ENCODE data around the gene NPNT. TPM values are rescaled to one million over a fixed set of nuclear protein-coding genes. Genes with fewer than 3 reads are reported as not detected.

The NPNT gene
- total and polyA plus RNA-seq, 12 donors = 1.3 to 61.1 (median 4.5) TPM

DNA sequence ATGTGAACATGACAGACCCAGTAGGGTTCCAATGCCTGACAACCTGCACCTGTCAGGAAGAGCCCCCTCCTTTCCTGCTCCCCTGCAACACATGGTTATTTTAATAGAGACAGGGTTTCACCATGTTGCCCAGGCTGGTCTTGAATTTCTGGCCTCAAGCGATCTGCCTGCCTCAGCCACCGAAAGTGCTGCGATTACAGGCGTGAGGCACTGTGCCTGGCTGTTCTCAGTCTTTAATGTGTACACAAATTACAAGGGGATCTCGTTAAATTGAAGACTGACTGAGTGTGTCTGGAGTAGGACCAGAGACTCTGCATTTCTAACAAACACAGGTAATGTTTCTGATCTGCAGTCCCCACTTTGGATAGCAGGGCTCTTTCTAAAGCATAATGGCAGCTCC is 55.4 kb downstream of the NPNT start:
- 91 to 95% (median 93%) methylated on average over 3 to 5 of the region's 5 CpGs for WGBS, 4 donors
- H3K4me3 ChIP-seq = no peak overlapping the region
- H3K36me3 ChIP-seq (replicated peaks in 1 of 2) = no peaks in the 10 kb centered on the region
- no peaks in the 10 kb centered on the region for H3K27me3 ChIP-seq
- H3K9me3 ChIP-seq (replicated peaks in 1 of 3) = no peaks in the 10 kb centered on the region
- no peak overlapping the region for H3K27ac ChIP-seq
- H3K4me1 ChIP-seq (replicated peaks in 1 of 2) = no peaks in the 10 kb centered on the region
- DNase-seq = no peak
- intact Hi-C loops (cut with DNase I) = no loop called here
- no peak for TF ChIP-seq POLR2A (IDR thresholded peaks at IDR 0.05)

DNA sequence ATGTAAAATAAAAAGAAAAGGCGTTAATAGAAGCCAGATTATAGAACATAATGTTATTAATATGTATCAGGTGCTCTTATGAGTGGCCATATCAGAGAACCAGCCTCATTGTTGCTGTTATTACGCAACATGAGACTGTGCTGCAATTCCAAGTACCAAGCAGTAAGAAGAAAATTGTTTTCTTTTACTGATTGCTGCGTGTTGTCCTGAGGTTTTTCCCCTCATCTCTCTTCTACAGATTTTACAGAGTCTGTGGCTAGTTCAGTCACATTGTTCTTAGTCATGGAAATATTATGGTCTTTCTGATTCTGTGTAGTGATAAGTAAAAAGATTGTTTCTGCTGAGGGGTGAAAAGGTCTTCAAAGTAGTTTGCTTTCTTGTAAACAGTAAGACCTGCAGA is 55.9 kb downstream of the NPNT start:
- DNase-seq = no peak
- Histone ChIP-seq H3K27ac (no peak overlapping the region), H3K4me1 (replicated peaks in 1 of 2) (no peaks in the 10 kb centered on the region), H3K36me3 (replicated peaks in 1 of 2) (no peaks in the 10 kb centered on the region), H3K27me3 (no peaks in the 10 kb centered on the region), H3K4me3 (no peak overlapping the region), H3K9me3 (replicated peaks in 1 of 3) (no peaks in the 10 kb centered on the region)
- intact Hi-C loops (cut with DNase I) = no loop called here
- no peak for TF ChIP-seq POLR2A (IDR thresholded peaks at IDR 0.05)
- TF ChIP-seq, protein P1, sequence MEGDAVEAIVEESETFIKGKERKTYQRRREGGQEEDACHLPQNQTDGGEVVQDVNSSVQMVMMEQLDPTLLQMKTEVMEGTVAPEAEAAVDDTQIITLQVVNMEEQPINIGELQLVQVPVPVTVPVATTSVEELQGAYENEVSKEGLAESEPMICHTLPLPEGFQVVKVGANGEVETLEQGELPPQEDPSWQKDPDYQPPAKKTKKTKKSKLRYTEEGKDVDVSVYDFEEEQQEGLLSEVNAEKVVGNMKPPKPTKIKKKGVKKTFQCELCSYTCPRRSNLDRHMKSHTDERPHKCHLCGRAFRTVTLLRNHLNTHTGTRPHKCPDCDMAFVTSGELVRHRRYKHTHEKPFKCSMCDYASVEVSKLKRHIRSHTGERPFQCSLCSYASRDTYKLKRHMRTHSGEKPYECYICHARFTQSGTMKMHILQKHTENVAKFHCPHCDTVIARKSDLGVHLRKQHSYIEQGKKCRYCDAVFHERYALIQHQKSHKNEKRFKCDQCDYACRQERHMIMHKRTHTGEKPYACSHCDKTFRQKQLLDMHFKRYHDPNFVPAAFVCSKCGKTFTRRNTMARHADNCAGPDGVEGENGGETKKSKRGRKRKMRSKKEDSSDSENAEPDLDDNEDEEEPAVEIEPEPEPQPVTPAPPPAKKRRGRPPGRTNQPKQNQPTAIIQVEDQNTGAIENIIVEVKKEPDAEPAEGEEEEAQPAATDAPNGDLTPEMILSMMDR (IDR thresholded peaks at IDR 0.05) = no peak
- 55 to 65% (median 60%) methylated on average over 3 of the region's 3 CpGs for WGBS, 4 donors

DNA sequence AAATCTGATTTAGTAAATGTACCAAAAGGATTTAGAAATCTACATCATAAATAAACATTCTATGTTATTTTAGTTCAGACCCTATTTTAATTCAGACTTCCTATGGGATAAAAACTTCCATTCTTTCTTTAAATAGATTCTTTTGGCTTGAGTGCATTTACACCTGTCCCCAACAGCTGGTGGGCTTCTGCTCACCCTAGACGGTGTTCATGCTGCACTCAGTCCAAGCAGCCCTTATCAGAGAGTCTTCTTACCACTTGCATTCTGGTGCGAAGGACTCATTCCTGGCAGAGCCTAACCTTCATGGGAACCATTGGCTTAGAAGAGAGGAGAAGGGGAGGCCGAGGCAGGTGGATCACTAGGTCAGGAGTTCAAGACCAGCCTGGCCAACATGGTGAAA is 57.3 kb downstream of the NPNT start:
- H3K4me1 ChIP-seq (replicated peaks in 1 of 2) = no peaks in the 10 kb centered on the region
- no peak overlapping the region for H3K27ac ChIP-seq
- H3K4me3 ChIP-seq = no peak overlapping the region
- intact Hi-C loops (cut with DNase I) = no loop called here
- no peaks in the 10 kb centered on the region for H3K9me3 ChIP-seq (replicated peaks in 1 of 3)
- H3K27me3 ChIP-seq = no peaks in the 10 kb centered on the region
- no peak for DNase-seq
- no peak for TF ChIP-seq POLR2A (IDR thresholded peaks at IDR 0.05)
- TF ChIP-seq, protein P1 (IDR thresholded peaks at IDR 0.05) = no peak
- H3K36me3 ChIP-seq (replicated peaks in 1 of 2) = no peaks in the 10 kb centered on the region
- 83 to 94% (median 90%) methylated on average over 3 of the region's 3 CpGs for WGBS, 4 donors

DNA sequence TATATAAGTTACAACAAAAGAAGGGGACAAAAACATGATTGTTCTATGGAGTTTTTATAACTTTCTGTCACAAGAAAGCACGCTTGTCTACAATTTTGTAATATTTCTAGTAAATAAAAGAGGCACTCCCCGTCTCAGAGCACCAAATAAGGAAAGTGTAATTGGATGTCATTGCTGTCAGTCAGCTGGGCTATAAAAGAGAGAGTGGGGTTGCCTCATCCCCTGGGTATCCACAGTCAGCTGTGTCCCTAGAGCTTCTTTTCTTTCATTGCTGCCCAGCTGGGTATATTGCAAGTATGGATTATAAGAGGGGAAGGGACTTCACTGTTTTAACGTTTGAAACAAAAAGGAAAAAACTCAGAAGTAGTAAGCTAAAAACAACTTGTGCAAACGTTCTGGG is 61.3 kb downstream of the NPNT start:
- Histone ChIP-seq H3K9me3 (replicated peaks in 1 of 3) (no peaks in the 10 kb centered on the region), H3K36me3 (replicated peaks in 1 of 2) (no peaks in the 10 kb centered on the region), H3K4me3 (no peak overlapping the region), H3K27me3 (no peaks in the 10 kb centered on the region), H3K27ac (no peak overlapping the region), H3K4me1 (replicated peaks in 1 of 2) (no peaks in the 10 kb centered on the region)
- no peak for DNase-seq
- TF ChIP-seq, protein P1 (IDR thresholded peaks at IDR 0.05) = no peak
- TF ChIP-seq POLR2A (IDR thresholded peaks at IDR 0.05) = no peak
- intact Hi-C loops (cut with DNase I) = no loop called here
- WGBS, 4 donors = 61 to 66% (median 64%) methylated on average over 4 of the region's 4 CpGs

DNA sequence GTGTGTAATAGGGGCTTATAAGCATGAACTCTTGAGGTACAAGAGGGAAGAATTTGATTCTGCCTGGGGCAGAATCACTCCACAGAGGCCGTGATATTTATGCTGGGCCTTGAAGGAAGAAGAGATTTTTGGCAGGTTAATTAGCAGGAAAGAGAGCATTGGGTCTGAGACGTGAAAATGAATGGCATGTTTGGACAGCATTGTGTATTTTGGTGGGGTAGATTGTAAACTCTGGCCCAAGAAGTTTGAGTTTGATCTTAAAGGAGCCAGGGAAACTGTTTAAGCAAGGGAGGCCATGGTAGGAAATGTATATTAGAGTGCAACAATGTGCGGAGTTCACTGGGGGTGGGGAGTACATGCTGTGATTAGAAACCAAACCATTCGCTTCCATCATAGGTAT is 62.4 kb downstream of the NPNT start:
- Histone ChIP-seq H3K27ac (no peak overlapping the region), H3K4me3 (no peak overlapping the region), H3K27me3 (no peaks in the 10 kb centered on the region), H3K36me3 (replicated peaks in 1 of 2) (no peaks in the 10 kb centered on the region), H3K4me1 (replicated peaks in 1 of 2) (no peaks in the 10 kb centered on the region), H3K9me3 (replicated peaks in 1 of 3) (no peaks in the 10 kb centered on the region)
- intact Hi-C loops (cut with DNase I) = no loop called here
- DNase-seq = no peak
- TF ChIP-seq POLR2A (IDR thresholded peaks at IDR 0.05) = no peak
- TF ChIP-seq, protein P1 (IDR thresholded peaks at IDR 0.05) = no peak
- 82 to 88% (median 85%) methylated on average over 4 of the region's 4 CpGs for WGBS, 4 donors

Data from adrenal gland (tissue), 12 donors.